Central memory CD8-positive, alpha-beta T cell (primary cell): ENCODE data around the gene HMX1.

ENCODE experiments used
- ATAC-seq: fragments of 150-1000 bp; cut with Tn5 transposase; replicated peaks from 2 replicates; pipeline ENCODE4 v1.10.0; 2022; ENCODE audit warnings: mild to moderate bottlenecking, moderate FRiP score, moderate number of reproducible peaks; ENCODE audit not compliant: poor library complexity, severe bottlenecking; ENCODE audit errors: extremely low read depth
- DNase-seq, 2 donors: peaks; one replicate each; pipeline ENCODE4 v3.0.0; 2021; ENCODE audit warnings: low spot score in 2 of 2
- H3K27ac Mint-ChIP-seq: one replicate; pipeline ENCODE4 v1.8.0; 2022; ENCODE audit warnings: low read depth, mild to moderate bottlenecking, moderate library complexity, mixed read lengths
- H3K27me3 Mint-ChIP-seq: one replicate; pipeline ENCODE4 v1.8.0; 2022; ENCODE audit warnings: mixed read lengths
- H3K36me3 Mint-ChIP-seq: one replicate; pipeline ENCODE4 v1.8.0; 2022; ENCODE audit warnings: mild to moderate bottlenecking, moderate library complexity, mixed read lengths; ENCODE audit not compliant: insufficient read depth
- H3K4me1 Mint-ChIP-seq: one replicate; pipeline ENCODE4 v1.8.0; 2022; ENCODE audit warnings: mixed read lengths
- H3K4me3 Mint-ChIP-seq: one replicate; pipeline ENCODE4 v1.8.0; 2022; ENCODE audit warnings: mild to moderate bottlenecking, moderate library complexity, mixed read lengths
- H3K9me3 Mint-ChIP-seq: one replicate; pipeline ENCODE4 v1.8.0; 2022; ENCODE audit warnings: mixed read lengths

Gene HMX1

GRCh38 chr4:8840816-8841455 lies 30.7 kb downstream of the HMX1 start:
- Mint-ChIP-seq H3K27ac (no peak overlapping the region), H3K27me3 (no peaks in the 10 kb centered on the region), H3K4me1 (no peaks in the 10 kb centered on the region), H3K9me3 (no peaks in the 10 kb centered on the region), H3K36me3 (no peaks in the 10 kb centered on the region), H3K4me3 (no peak overlapping the region)
- DNase-seq (no peak), ATAC-seq (no peak)

GRCh38 chr4:8840006-8840793 lies 31.4 kb downstream of the HMX1 start:
- Mint-ChIP-seq H3K4me3 (no peak overlapping the region), H3K4me1 (no peaks in the 10 kb centered on the region), H3K9me3 (no peaks in the 10 kb centered on the region), H3K27ac (no peak overlapping the region), H3K36me3 (no peaks in the 10 kb centered on the region), H3K27me3 (no peaks in the 10 kb centered on the region)
- ATAC-seq (no peak), DNase-seq (no peak)

- no peaks in the 10 kb centered on the region for H3K9me3 Mint-ChIP-seq
- ATAC-seq = no peak
- H3K36me3 Mint-ChIP-seq = no peaks in the 10 kb centered on the region
- no peak overlapping the region for H3K4me3 Mint-ChIP-seq
- DNase-seq = no peak
- H3K27me3 Mint-ChIP-seq = no peaks in the 10 kb centered on the region
- no peak overlapping the region for H3K27ac Mint-ChIP-seq
- no peaks in the 10 kb centered on the region for H3K4me1 Mint-ChIP-seq
Observed at GRCh38 chr4:8838961-8839431, 32.6 kb downstream of the HMX1 start.

- ATAC-seq = no peak
Observed at GRCh38 chr4:8838296-8838960, 33.2 kb downstream of the HMX1 start.

DNA sequence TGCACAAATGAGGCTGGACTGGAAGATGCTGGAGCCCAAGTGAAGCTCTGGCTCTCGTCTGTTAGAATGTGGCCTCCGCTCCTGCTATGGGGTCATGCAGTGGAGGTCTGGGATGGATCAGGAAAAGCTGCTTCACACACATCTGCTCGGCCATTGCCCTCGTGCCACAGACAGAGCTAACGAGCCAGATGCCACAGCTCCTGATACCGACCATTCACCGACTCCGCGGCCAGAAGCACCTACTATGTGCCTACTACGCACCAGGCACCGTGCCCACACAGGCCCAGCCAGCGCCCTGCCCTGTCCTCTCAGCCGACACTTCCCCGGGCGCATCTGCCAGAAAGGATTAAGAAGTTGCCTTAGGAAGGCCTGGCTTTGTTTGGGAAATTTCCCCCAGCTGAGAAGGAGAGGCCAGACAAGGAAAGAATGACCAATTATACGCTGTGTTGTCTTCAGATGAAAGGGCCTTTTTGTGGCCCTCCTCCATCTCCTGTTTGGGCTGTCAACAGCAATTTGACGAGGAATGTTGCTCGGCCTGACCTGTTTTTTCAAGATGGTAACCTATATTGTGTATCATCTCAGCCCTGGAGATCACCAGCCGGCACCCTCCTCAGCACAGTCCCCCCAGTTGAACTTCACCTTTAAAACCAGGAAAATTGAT lies 34.3 kb downstream of the HMX1 start:
- no peaks in the 10 kb centered on the region for H3K4me1 Mint-ChIP-seq
- no peaks in the 10 kb centered on the region for H3K27me3 Mint-ChIP-seq
- no peak overlapping the region for H3K4me3 Mint-ChIP-seq
- ATAC-seq (no peak), DNase-seq (no peak)
- no peaks in the 10 kb centered on the region for H3K36me3 Mint-ChIP-seq
- no peak overlapping the region for H3K27ac Mint-ChIP-seq
- H3K9me3 Mint-ChIP-seq = no peaks in the 10 kb centered on the region

More at GRCh38 chr4:8838296-8838960, 33.2 kb downstream of the HMX1 start:
- H3K27me3 Mint-ChIP-seq = no peaks in the 10 kb centered on the region
- DNase-seq = no peak
- H3K9me3 Mint-ChIP-seq = no peaks in the 10 kb centered on the region
- H3K36me3 Mint-ChIP-seq = no peaks in the 10 kb centered on the region
- no peak overlapping the region for H3K4me3 Mint-ChIP-seq
- H3K4me1 Mint-ChIP-seq = no peaks in the 10 kb centered on the region
- H3K27ac Mint-ChIP-seq = no peak overlapping the region

DNA sequence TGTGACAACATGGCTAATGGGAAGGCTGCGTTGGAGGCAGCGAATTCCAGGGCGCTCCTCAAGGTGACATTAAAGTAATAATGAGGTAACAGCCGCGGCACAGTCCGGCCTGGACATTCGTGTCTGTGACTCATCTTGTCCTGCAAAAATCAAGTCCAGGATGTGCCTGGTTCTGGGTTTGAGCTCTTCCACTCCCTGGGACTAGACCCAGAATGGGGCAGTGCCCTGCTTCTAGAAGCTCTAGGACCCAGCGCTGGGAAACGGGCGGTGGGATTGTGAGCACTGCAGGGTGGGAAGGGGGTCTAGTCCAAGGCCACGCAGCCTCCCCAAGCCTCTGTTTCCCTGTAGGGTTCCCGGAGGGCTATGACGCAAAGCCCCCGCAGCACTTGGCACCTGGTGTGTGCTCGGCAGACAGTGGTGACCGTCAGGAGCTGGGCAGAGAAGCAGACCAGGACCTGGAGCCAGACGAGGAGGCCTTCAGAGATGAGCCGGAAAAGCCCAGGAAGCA lies 34.9 kb downstream of the HMX1 start:
- DNase-seq (no peak), ATAC-seq (no peak)
- Mint-ChIP-seq H3K36me3 (no peaks in the 10 kb centered on the region), H3K4me1 (no peaks in the 10 kb centered on the region), H3K27me3 (no peaks in the 10 kb centered on the region), H3K27ac (no peak overlapping the region), H3K9me3 (no peaks in the 10 kb centered on the region), H3K4me3 (no peak overlapping the region)

DNA sequence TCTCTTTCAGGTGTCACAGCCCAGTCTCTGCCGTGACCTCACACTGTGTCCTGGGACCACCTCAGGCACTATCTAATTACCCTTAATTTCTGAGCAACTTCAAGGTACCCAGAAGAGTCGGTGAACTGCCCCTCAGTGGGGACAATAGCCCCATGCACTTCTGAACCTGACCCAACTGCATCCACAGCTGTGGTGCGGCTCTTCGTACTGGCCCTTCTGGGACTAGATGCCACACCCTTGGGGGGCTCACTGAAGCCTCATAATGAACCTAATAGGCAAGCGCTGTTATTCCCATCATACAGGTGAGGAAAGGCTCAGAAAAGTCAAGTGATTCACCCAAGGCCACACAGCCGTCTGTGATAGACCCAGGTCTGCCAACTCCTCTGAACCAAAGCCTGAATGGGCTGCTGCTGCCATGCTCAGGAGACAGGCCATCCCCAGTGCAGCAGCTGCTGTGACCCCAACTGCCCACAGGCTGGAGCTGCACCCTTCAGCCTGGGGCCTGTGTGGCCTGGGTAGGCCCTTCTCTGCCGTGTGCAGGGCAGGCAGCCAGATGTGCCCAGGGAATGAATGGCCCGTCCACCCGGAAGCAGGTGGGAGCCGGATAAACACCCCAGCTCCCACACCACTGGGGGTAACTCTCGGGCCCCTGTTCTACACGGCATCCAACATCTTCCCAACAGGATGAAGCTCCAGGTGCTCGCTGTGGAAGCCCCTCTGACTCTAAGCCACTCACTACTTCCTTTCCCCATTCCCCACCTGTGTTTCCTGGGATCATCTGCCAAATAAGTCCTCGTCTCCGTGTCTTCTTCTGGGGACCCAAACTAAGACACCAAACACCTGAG lies 35.9 kb downstream of the HMX1 start:
- Mint-ChIP-seq H3K36me3 (no peaks in the 10 kb centered on the region), H3K27ac (no peak overlapping the region), H3K27me3 (peaks cover 5% of the 10 kb centered on the region), H3K4me1 (no peaks in the 10 kb centered on the region), H3K4me3 (no peak overlapping the region), H3K9me3 (no peaks in the 10 kb centered on the region)
- DNase-seq (no peak), ATAC-seq (no peak)

DNA sequence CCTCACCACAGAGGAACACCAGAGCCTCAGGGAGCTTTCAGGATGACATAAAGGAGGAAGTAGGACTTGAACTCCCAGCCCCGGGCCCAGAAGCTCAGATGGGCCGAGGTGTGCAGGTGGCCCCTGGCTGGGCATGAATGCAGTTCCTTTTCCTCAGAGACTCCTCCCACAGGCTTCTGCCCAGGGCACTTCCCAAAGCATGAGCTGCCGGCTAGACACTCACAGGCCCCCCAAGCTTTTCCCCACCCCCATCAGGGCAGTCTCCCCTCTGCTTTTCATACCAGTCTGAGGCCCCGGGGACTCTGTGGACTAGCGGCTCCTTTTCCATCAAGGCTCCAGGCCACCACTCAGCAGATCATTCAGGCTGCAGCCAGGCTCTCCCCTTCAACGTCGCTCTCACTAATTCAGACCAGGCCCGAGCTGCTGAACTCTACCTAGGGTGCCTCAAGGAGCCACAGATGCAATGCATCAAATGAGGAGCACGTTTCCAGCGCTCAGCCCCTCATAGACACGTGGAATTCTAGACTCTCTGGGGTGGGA lies 36.9 kb downstream of the HMX1 start:
- H3K27me3 Mint-ChIP-seq = peaks cover 6% of the 10 kb centered on the region
- H3K27ac Mint-ChIP-seq = no peak overlapping the region
- DNase-seq (no peak), ATAC-seq (no peak)
- no peak overlapping the region for H3K4me3 Mint-ChIP-seq
- no peaks in the 10 kb centered on the region for H3K9me3 Mint-ChIP-seq
- no peaks in the 10 kb centered on the region for H3K4me1 Mint-ChIP-seq
- H3K36me3 Mint-ChIP-seq = no peaks in the 10 kb centered on the region

DNA sequence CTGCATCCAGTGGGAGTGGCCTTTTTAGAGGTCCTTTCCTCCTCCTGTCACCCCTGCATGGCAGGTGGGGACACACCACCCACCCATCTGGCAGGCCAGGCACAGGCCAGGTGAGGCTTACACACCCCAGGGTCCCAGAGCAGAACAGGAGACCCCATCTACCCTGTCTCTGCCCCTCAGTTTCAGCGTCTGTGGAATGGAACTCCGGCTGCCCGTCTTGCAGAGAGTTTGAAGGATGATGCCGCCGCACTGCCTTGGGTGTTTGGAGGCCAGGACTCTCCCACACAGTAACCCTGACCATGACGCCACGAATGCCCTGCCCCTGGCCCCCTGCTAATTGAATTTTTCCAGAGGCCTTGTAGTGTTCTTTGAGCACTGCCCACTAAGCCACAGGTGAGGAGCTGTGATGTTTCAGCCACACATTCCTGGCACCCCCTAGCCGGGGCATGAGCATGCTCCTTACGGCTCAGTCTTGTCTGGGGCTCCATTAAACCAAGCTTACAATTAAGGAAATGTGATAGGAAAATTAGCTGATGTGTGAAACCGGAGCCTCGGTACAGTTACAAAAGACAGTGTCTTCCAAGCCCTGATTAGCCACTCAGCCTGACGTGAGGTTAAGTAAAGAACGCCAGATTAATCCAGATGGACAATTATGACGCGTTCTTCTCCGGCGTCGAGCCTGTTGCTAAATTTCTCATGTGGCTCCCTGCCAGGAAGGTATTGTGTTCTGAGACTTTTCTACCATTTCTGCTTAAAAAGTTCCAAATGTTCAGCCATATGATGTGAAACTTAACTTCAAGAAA lies 39.3 kb downstream of the HMX1 start:
- H3K9me3 Mint-ChIP-seq = no peaks in the 10 kb centered on the region
- no peak overlapping the region for H3K4me3 Mint-ChIP-seq
- DNase-seq = no peak

DNA sequence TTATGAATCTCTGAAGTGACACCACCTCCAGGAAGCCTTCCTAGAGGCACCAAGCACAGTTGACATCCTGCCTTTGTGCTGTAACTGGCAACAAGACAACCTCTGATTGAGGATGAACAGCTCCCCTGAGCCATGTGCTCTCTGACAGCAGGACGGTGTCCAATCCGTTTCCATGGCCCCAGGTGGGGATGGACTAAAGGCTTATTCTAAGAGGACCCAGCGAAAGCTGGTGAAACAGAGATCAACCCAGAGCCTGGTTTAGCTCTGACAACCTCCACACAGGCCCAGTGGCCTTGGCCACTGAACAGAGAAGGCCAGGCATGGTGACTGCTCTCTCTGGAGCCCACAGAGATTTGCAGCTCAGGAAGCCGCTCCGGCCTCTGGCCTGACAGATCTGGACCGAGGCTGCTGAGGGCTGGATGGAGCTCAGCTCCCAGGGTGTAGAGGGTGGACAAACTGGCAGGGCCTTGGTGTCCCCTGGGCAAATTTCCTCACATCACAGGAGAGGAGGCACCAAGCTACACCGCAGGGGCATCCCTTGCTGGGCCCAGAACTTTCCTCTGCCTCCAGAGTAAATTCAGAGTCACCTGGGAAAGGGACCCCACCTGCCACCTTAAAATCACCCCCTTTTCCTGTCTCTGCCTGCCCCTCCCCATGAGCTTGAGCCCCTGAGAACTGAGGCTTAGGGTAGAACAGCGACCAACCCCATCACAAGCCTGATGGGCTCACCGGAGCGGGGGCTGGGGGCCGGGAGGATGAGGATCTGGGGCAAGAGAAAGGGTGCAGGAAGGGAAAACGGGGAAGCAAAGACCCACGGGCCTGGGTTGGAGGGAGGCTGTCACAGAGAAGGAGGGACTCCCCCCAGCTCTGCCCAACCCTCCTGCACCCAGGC lies 40.2 kb downstream of the HMX1 start:
- Mint-ChIP-seq H3K4me3 (no peak overlapping the region), H3K36me3 (no peaks in the 10 kb centered on the region), H3K27me3 (peaks cover 15% of the 10 kb centered on the region), H3K4me1 (no peaks in the 10 kb centered on the region), H3K27ac (no peak overlapping the region), H3K9me3 (no peaks in the 10 kb centered on the region)
- ATAC-seq (no peak), DNase-seq (no peak)

More for the DNA sequence above, 39.3 kb downstream of the HMX1 start:
- no peak overlapping the region for H3K27ac Mint-ChIP-seq
- H3K36me3 Mint-ChIP-seq = no peaks in the 10 kb centered on the region
- H3K4me1 Mint-ChIP-seq = no peaks in the 10 kb centered on the region
- ATAC-seq = no peak
- peaks cover 15% of the 10 kb centered on the region for H3K27me3 Mint-ChIP-seq
